Vagina (tissue), 2 donors: ENCODE results near the gene TAF7. TPM values are rescaled to one million over a fixed set of nuclear protein-coding genes. Genes with fewer than 3 reads are reported as not detected.

Experiments
- DNase-seq, 2 donors: peaks; one replicate each; pipeline ENCODE4 v3.0.0-alpha.2; 2017; ENCODE audit errors: extremely low spot score in 2 of 2
- H3K27ac ChIP-seq: fragments of 200-600 bp; sonication (generic); one replicate; pipeline ENCODE4 v1.5.1; 2019
- H3K27me3 ChIP-seq: fragments of 200-600 bp; sonication (generic); one replicate; pipeline ENCODE4 v1.5.1; 2019
- H3K36me3 ChIP-seq, 2 donors: fragments of 200-600 bp; sonication (generic); one replicate each; pipeline ENCODE4 v1.5.1; 2017 to 2019
- H3K4me1 ChIP-seq: fragments of 200-600 bp; sonication (generic); one replicate; pipeline ENCODE4 v1.5.1; 2019
- H3K4me3 ChIP-seq, 2 donors: fragments of 200-600 bp; sonication (generic); 1 replicate in 1 of 2; 2 replicates in 1 of 2; pipeline ENCODE4 v1.5.1; 2016 to 2019
- H3K9me3 ChIP-seq: fragments of 200-600 bp; sonication (generic); one replicate; pipeline ENCODE4 v1.5.1; 2019
- CTCF ChIP-seq, 3 experiments: fragments of 450-650 bp in 2 of 3; fragments of 200-600 bp in 1 of 3; sonication (generic) in 1 of 3; IDR thresholded peaks; one replicate each; pipeline ENCODE4 v1.5.1; 2017 to 2019; ENCODE audit warnings: antibody characterized with exemption in 3 of 3, mild to moderate bottlenecking in 2 of 3, moderate library complexity in 2 of 3
- POLR2A ChIP-seq, 2 donors: fragments of 450-650 bp; IDR thresholded peaks; one replicate each; pipeline ENCODE4 v1.6.1; 2017; ENCODE audit warnings: antibody characterized with exemption in 2 of 2, mild to moderate bottlenecking in 2 of 2, moderate library complexity in 2 of 2
- POLR2AphosphoS5 ChIP-seq, 2 donors: sonication (generic); formaldehyde crosslinking; IDR thresholded peaks; one replicate each; pipeline ENCODE4 v1.9.0; 2017; ENCODE audit warnings: antibody characterized with exemption in 2 of 2, mild to moderate bottlenecking in 2 of 2, low read depth in 1 of 2; ENCODE audit not compliant: insufficient read depth in 1 of 2
- intact Hi-C: fragments of 100-400 bp; cut with DNase I; formaldehyde crosslinking; loops from one replicate; pipeline ENCODE4 v1.15.1; 2023
- total RNA-seq: library from RNA; depleted of rRNA; stranded (reverse); fragments of >200 nt; gene quantifications from one replicate; pipeline ENCODE4 v1.2.3, GENCODE V29; 2016

The TAF7 gene
- total RNA-seq, 1 donor from 2014 or later = 53.8 TPM

- H3K4me3 ChIP-seq = no peak within 1 kb of the TSS
- H3K27ac ChIP-seq = no peak within 1 kb of the TSS
- H3K4me1 ChIP-seq = no peaks in the 10 kb centered on the region
- no peak for DNase-seq
- TF ChIP-seq POLR2AphosphoS5 (IDR thresholded peaks at IDR 0.05; ENCODE audit: insufficient read depth in 1 of 2, low read depth in 1 of 2) (no peak), POLR2A (IDR thresholded peaks at IDR 0.05) (no peak), CTCF (IDR thresholded peaks at IDR 0.05) (no peak)
- no peaks in the 10 kb centered on the region for H3K27me3 ChIP-seq
- no peaks in the 10 kb centered on the region for H3K36me3 ChIP-seq
- H3K9me3 ChIP-seq = peaks cover 27% of the 10 kb centered on the region
- intact Hi-C loops = no loop called here
Observed at GRCh38 chr5:141330299-141331080, 9.9 kb upstream of the TAF7 start, which contains the start of gene PCDHGA1. TSS of gene PCDHGA1 (plus strand) at chr5:141330514.

GRCh38 chr5:141328231-141328630 is 7.6 kb upstream of the TAF7 start:
- no peak for DNase-seq
- H3K27ac ChIP-seq = no peak overlapping the region
- intact Hi-C loops = no loop called here
- no peaks in the 10 kb centered on the region for H3K27me3 ChIP-seq
- no peaks in the 10 kb centered on the region for H3K36me3 ChIP-seq
- no peaks in the 10 kb centered on the region for H3K4me1 ChIP-seq
- TF ChIP-seq POLR2A (IDR thresholded peaks at IDR 0.05) (no peak), CTCF (IDR thresholded peaks at IDR 0.05) (no peak)
- H3K9me3 ChIP-seq = peaks cover 27% of the 10 kb centered on the region
- H3K4me3 ChIP-seq = no peak overlapping the region

- H3K4me1 ChIP-seq = no peaks in the 10 kb centered on the region
- no peak for DNase-seq
- no peak overlapping the region for H3K27ac ChIP-seq
- intact Hi-C loops = no loop called here
- peak overlapping the region; percentile 21 to 29 for H3K4me3 ChIP-seq
- H3K27me3 ChIP-seq = no peaks in the 10 kb centered on the region
- TF ChIP-seq POLR2A (IDR thresholded peaks at IDR 0.05) (no peak), POLR2AphosphoS5 (IDR thresholded peaks at IDR 0.05; ENCODE audit: insufficient read depth in 1 of 2, low read depth in 1 of 2) (no peak), CTCF (IDR thresholded peaks at IDR 0.05) (peak in 1 of 3 experiments; percentile 17)
- H3K9me3 ChIP-seq = peaks cover 15% of the 10 kb centered on the region
- H3K36me3 ChIP-seq = no peaks in the 10 kb centered on the region
Observed at GRCh38 chr5:141326088-141326854, 5.7 kb upstream of the TAF7 start.

- intact Hi-C loops = loop anchor here (5.0 kb wide), 1 partner anchor 240 kb away; no protein-coding TSS in a partner anchor
- H3K27me3 ChIP-seq = no peaks in the 10 kb centered on the region
- H3K4me1 ChIP-seq = peaks cover 6% of the 10 kb centered on the region
- H3K9me3 ChIP-seq = peaks cover 32% of the 10 kb centered on the region
- TF ChIP-seq POLR2A (IDR thresholded peaks at IDR 0.05) = no peak
- TF ChIP-seq CTCF (IDR thresholded peaks at IDR 0.05) = no peak
- TF ChIP-seq POLR2AphosphoS5 (IDR thresholded peaks at IDR 0.05; ENCODE audit: insufficient read depth in 1 of 2, low read depth in 1 of 2) = no peak
- H3K27ac ChIP-seq = no peak overlapping the region
- peaks cover 0 to 26% of the 10 kb centered on the region in 2 donors for H3K36me3 ChIP-seq
- no peak for DNase-seq
- no peak overlapping the region for H3K4me3 ChIP-seq
Observed at GRCh38 chr5:141322261-141322660, 1.7 kb upstream of the TAF7 start.
